ENCODE measurements around the gene ATP11C.

ATP11C gene

DNA sequence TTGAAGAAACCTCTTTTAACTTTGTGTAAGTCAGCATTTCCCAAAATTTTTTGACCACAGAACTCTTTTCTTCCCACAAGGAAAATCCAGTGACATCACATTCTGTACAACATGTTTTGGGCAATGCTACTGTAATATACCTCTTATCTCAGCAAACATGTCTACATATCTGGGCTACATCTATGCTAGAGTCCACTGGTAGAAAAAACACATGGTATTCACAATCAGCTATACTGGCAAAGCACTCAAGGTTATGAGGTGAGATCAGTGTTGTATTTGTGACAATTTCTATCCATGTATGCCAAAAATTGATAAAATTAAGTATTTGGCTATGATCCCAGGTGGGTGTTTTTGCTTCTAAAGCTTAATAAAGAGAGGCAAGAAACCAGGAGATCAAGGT, 98.0 kb downstream of the ATP11C start:
- DNase-seq (ENCODE audit: extremely low read depth, low read depth): no peak
- TF ChIP-seq, protein P1, sequence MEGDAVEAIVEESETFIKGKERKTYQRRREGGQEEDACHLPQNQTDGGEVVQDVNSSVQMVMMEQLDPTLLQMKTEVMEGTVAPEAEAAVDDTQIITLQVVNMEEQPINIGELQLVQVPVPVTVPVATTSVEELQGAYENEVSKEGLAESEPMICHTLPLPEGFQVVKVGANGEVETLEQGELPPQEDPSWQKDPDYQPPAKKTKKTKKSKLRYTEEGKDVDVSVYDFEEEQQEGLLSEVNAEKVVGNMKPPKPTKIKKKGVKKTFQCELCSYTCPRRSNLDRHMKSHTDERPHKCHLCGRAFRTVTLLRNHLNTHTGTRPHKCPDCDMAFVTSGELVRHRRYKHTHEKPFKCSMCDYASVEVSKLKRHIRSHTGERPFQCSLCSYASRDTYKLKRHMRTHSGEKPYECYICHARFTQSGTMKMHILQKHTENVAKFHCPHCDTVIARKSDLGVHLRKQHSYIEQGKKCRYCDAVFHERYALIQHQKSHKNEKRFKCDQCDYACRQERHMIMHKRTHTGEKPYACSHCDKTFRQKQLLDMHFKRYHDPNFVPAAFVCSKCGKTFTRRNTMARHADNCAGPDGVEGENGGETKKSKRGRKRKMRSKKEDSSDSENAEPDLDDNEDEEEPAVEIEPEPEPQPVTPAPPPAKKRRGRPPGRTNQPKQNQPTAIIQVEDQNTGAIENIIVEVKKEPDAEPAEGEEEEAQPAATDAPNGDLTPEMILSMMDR (IDR thresholded peaks at IDR 0.05; ENCODE audit: low read depth, low read length): no peak

DNA sequence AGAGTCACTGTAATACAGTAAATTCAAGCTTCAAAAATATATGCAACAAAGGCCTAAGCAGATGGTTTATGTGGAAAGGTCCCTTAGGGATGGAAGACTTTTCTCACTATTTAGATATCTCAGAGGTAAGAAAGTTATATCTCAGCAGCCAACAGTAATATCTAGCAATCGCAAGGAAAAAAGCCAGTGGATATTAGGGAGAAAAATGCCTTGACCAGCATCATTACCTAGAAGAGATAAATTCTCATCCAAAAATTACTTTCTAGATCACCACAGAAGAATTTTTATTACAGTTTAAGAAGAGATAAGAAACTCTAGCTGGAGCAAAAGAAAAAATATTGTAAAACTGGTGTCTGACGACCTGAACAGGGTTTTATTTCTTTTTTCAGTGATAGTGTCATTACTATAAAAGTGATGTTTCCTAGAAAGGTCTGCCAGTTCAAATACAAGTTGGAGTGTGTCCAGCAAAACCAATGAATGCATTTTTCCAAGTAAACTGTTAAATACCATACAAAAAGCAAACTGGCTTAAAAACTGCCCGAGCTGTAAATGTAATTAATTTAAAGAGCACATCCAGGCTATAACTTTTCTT, 100.0 kb downstream of the ATP11C start:
- DNase-seq (ENCODE audit: extremely low read depth, low read depth): no peak
- TF ChIP-seq, protein P1 (IDR thresholded peaks at IDR 0.05; ENCODE audit: low read depth, low read length): no peak

DNA sequence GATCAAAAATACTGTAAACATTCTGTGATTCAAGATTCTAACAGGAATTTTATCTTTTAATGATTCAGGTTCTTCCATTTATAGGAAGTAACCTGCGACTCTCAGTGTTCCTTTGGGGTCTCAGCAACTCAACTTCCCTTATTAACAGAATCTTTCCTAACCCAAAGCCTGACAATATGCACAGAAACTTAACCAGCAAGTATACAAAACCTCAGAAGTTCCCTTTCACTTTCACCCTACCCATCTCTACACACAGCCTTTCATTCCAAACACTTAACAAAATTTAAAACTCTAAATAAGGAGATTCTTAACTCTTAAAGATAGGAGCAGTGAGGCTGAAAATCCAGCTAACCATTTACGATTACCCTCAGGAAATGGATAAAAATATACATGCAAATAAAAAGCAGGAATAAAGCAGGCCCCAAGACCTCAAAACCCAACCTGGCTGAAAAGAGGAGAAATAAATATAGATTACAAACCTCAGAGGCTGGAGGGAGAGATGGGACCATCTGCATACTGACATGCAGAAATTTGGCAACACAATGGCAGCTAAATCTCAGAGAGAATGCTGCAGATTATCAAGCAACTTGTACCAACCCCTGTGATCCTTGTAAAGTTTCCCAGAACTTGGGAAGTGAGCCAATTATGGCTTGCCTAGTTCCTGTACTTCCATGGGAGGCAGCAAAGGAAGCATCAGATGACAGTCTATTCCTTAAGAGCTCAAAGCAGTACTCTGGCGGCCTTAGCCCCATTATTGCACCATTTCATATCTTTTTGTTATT, 101.0 kb downstream of the ATP11C start:
- TF ChIP-seq, protein P1 (IDR thresholded peaks at IDR 0.05; ENCODE audit: low read depth, low read length): no peak; the same call in 1 of the 2 replicates
- peak; percentile 38 for DNase-seq (ENCODE audit: extremely low read depth, low read depth)

DNA sequence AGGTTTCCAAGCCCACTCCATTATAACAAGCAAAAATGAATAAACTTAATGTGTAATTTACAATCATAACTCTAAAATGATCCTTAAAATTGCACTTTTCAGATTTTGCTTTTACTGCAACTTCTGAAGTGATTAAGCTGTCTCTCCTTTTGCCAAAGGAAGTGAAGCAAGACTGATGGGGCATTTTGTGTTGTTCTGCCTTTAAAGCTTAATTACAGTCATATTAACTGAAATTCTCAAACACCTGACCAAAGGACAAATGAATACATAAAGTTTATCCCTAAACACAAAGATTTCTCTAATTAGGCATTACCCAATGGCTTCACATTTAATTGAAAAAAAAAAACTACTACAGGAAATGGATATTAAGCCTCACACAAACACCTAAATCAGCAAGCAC, 101.8 kb downstream of the ATP11C start:
- TF ChIP-seq, protein P1 (IDR thresholded peaks at IDR 0.05; ENCODE audit: low read depth, low read length): no peak
- no peak for DNase-seq (ENCODE audit: extremely low read depth, low read depth)

DNA sequence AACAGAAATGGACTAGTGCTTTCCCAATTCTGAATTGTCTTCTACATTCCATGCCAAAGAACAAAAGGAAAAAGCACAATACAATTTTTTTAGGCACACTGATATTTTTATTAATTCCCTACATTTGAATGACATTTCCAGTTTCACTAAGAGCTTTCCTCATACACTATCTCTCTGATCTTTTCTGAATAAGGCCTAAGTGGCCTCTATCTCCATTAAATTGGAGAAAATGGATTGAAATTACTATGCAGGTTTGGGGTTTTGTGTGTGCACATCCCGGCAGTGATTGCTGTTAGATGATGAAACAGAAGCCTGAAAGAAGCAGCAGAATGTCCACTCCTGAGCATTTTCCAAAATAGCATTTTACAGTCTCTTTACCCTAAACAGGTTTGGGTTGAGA, 104.0 kb downstream of the ATP11C start:
- TF ChIP-seq, protein P1 (IDR thresholded peaks at IDR 0.05; ENCODE audit: low read depth, low read length): no peak
- DNase-seq (ENCODE audit: extremely low read depth, low read depth): no peak

DNA sequence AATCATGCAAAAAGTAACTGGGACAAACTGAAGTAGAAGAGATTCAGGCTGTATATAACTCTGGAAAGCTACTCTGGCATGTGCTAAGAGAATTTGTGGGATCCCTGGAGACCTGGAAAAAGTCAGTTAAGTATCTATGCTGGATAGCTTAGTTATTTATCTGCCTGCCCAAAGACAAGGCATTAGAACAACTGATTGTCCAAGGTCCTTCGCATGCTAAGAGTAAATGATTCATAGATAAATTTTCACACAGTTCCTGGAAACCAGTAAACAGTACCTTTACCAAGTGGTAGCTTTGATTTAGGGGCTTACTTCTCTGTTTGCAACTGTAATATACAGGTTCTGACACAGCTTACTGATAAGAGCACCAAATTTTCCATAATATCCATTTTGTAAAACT, 104.8 kb downstream of the ATP11C start:
- TF ChIP-seq, protein P1 (IDR thresholded peaks at IDR 0.05; ENCODE audit: low read depth, low read length): no peak
- DNase-seq (ENCODE audit: extremely low read depth, low read depth): no peak
